HFF-Myc (cell line): ENCODE measurements around the gene CASP8AP2.
"Not testable (repeated sequence)": the region's sequence is repeated elsewhere in the genome, so short reads cannot be mapped to it uniquely, and the experiment has no call there.

Experiments
- DNase-seq: peaks from one replicate; pipeline ENCODE4 v3.0.0-alpha.2; 2011; ENCODE audit warnings: low read depth; ENCODE audit errors: extremely low read depth
- H3K4me3 ChIP-seq: replicated peaks from 2 replicates; pipeline ENCODE4 v1.5.1; 2011; ENCODE audit warnings: low read depth, mild to moderate bottlenecking, control low read depth, low read length
- TF ChIP-seq, protein P1 (sequence below): IDR thresholded peaks from 2 replicates; pipeline ENCODE4 v1.5.1; 2012; ENCODE audit warnings: mild to moderate bottlenecking, low read depth, low read length, control low read depth; ENCODE audit errors: missing control alignments

Gene CASP8AP2

GRCh38 chr6:89836639-89837222, 7.1 kb downstream of the CASP8AP2 start:
- no peak overlapping the region for H3K4me3 ChIP-seq
- DNase-seq = no peak
- TF ChIP-seq, protein P1, sequence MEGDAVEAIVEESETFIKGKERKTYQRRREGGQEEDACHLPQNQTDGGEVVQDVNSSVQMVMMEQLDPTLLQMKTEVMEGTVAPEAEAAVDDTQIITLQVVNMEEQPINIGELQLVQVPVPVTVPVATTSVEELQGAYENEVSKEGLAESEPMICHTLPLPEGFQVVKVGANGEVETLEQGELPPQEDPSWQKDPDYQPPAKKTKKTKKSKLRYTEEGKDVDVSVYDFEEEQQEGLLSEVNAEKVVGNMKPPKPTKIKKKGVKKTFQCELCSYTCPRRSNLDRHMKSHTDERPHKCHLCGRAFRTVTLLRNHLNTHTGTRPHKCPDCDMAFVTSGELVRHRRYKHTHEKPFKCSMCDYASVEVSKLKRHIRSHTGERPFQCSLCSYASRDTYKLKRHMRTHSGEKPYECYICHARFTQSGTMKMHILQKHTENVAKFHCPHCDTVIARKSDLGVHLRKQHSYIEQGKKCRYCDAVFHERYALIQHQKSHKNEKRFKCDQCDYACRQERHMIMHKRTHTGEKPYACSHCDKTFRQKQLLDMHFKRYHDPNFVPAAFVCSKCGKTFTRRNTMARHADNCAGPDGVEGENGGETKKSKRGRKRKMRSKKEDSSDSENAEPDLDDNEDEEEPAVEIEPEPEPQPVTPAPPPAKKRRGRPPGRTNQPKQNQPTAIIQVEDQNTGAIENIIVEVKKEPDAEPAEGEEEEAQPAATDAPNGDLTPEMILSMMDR = no peak

- no peak overlapping the region for H3K4me3 ChIP-seq
- TF ChIP-seq, protein P1 = no peak
- no peak for DNase-seq
Observed at GRCh38 chr6:89840538-89840937, 10.9 kb downstream of the CASP8AP2 start.

DNA sequence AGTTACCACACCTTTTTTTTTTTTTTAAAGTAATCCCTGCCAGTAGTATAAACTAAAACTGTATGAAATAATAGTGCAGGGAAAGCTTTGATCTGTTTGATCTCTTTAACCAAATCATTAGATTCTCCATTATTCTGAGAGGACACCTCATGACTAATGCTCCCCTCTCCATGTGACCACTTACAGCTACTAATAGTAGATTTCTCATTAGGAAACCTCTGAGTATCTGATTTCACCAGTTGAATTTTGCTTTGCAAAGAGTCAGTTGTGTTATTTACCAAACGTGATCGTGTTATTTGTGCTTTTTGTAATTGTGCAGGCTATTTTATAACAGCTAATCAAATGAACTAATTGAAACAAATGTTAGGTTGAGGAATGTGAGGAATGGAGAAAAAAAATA, 12.5 kb downstream of the CASP8AP2 start:
- no peak overlapping the region for H3K4me3 ChIP-seq
- TF ChIP-seq, protein P1 = no peak
- DNase-seq = no peak

DNA sequence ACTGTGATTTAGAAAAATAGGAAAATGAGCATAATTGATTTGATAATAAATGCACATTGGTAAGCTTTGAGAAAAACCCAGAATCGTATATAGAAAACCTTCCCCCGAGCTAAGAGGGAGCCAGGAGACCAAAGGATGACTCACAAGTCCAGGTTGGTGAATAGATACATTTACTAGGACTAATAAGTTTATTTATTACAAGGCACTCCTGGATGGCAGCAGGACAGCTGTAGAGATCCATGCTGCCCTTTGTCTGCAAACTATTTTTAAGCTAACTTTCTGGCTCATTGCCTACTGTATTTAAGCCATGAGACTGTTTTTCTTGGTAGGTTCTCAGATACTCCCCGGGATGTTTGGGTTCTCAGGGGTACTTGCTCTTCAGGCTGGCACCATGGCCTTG, 13.4 kb downstream of the CASP8AP2 start:
- TF ChIP-seq, protein P1 = no peak
- no peak overlapping the region for H3K4me3 ChIP-seq

DNA sequence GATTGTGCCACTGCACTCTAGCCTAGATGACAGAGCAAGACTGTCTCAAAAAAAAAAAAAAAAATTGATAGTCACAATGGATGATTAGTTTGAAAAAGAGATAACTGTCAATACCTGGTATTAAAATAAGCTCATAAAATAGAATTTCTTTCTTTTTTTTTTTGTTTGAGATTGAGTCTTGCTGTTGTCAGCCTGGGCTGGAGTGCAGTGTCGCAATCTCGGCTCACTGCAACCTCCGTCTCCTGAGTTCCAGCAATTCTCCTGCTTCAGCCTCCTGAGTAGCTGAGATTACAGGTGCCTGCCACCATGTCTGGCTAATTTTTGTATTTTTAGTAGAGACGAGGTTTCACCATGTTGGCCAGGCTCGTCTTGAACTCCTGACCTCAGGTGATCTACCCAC, 17.8 kb downstream of the CASP8AP2 start:
- DNase-seq, H3K4me3 ChIP-seq: not testable (repeated sequence)

More for the DNA sequence above, 13.4 kb downstream of the CASP8AP2 start:
- DNase-seq = no peak

DNA sequence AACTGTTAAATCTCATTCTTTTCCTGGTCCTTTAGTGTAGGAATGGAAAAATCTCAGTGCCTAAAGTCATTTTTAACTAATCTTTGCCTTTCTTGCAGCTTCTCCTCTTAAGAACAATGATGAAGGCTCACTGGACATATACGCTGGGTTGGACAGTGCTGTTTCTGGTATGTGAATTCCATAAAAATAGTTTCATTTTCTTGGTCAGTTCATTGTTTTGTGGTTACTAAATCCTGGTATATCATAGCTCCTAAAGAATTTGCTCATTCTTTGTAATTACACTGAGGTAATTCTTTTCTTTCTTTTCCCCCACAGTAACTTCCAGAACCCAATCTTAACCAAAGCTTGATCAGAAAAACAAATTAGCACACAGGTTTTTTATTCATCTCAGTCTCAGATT, 23.4 kb downstream of the CASP8AP2 start:
- TF ChIP-seq, protein P1 = no peak
- no peak for DNase-seq
- H3K4me3 ChIP-seq = no peak overlapping the region

- TF ChIP-seq, protein P1 = no peak
- DNase-seq = no peak
- no peak overlapping the region for H3K4me3 ChIP-seq
Observed at GRCh38 chr6:89858041-89858440, 28.4 kb downstream of the CASP8AP2 start.
